Left renal cortex interstitium (tissue), 4 donors: ENCODE data around the gene DNAH17. TPM values are rescaled to one million over a fixed set of nuclear protein-coding genes. Genes with fewer than 3 reads are reported as not detected.

Source experiments
- DNase-seq, 4 donors: peaks; one replicate each; pipeline ENCODE4 v3.0.0-alpha.2; 2013; ENCODE audit warnings: low read depth in 4 of 4, low spot score in 2 of 4, missing footprints in 1 of 4
- polyA plus RNA-seq, 4 donors: library from polyadenylated mRNA; unstranded; fragments of 120-200 nt; gene quantifications; one replicate each; pipeline ENCODE4 v1.2.1, GENCODE V29; 2013; ENCODE audit not compliant: insufficient read length in 4 of 4

The DNAH17 gene
- polyA plus RNA-seq, 4 donors: 1.3 to 4.3 (median 2.8) TPM

DNA sequence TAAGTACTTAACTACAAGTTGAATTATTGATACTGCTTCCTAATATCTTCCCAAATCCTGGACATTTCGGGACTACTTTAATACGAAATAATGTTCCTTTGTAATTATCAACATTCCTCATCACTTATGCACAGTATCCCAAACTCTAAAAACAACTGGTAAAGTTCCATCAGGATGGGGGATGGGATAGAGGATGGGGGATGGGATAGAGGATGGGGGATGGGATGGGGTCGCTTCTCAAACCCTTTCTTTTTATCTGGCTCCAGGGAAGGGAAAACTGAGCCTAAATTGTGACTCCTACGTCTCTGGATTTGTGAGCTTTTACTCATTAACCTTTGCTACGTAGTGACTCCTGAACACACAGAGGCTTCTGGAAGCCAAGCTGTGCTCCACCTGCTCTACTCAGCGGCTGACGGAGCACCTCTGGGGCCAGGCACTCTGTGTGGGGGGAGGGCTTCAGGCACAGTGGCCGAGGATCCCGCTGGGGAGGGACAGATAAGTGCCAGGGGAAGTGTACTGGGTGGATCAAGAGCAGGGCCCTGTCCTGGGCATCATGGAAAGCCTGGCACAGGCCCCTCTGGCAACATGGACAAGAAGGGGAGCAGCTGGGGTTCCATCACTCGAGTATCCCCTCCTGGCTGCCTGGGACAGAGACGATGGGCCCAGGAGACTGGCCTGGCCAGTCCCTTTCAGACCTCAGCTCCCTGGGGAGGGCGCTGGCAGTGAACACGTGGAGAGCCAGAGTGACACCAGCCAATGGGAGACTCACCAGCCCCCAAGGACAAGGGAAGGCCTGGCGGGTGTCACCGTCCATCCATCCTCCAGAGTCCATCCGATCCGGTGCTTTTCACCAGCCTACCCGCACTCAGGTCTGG is 142.5 kb downstream of the DNAH17 start:
- no peak for DNase-seq

DNA sequence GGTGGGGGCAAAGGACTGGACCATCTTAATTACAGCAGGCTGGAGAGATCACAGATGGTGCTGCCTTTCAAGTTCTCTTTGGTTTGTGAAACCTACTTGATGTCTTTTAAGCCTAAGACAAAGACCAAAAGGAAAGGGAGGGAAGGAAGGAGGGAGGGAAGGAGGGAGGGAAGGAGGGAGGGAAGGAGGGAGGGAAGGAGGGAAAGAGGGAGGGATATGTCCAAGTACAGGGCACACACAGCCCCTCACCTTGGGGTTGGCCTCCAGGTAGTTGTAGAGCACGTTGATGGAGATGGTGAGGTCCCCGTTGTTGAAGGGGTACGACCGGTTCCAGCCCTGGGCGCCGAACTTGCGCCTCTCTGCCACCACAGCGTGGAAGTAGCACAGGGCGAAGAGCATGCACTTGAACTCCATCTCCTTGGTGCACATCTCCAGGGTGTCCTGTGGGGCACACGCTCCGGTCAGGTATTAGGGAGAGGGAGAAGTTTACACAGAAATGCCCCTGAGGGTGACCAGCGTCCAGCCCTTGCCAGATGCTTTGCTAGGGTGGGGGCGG is 143.3 kb downstream of the DNAH17 start:
- DNase-seq: no peak

DNA sequence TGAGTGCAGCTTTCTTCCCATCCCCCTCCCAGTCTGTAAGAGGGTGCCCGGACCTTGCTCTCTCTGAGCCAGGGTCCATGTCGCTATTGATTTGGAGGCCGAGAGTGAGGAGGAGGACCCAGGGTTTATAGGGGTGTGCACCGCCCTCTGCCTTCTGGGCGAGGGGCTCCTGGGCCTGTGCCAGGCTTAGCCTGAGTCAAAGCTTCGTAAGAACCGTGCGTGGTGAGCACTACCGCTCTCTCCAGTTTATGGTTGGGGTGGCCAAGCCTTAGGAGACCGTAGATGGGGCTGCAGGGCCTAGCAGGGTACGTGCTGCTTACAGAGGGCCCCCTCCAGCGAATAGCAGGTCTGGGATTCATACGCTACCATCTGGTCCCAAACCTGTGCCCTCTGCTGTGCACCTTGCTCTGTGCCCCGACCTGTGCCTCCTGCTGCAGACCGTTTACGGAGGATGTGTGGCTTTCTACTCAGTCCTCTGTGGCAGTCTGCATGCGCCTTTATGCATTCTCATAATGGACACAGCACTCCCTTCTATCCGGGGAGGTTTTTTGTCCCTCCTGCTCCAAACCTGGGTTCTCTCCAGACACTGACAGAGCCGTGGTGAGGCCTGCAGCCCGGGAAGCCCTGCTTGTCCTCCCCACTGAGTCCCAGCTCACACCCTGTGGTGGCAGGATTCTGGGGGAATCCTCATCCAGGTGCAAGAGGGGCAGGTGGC is 144.0 kb downstream of the DNAH17 start:
- DNase-seq: no peak

DNA sequence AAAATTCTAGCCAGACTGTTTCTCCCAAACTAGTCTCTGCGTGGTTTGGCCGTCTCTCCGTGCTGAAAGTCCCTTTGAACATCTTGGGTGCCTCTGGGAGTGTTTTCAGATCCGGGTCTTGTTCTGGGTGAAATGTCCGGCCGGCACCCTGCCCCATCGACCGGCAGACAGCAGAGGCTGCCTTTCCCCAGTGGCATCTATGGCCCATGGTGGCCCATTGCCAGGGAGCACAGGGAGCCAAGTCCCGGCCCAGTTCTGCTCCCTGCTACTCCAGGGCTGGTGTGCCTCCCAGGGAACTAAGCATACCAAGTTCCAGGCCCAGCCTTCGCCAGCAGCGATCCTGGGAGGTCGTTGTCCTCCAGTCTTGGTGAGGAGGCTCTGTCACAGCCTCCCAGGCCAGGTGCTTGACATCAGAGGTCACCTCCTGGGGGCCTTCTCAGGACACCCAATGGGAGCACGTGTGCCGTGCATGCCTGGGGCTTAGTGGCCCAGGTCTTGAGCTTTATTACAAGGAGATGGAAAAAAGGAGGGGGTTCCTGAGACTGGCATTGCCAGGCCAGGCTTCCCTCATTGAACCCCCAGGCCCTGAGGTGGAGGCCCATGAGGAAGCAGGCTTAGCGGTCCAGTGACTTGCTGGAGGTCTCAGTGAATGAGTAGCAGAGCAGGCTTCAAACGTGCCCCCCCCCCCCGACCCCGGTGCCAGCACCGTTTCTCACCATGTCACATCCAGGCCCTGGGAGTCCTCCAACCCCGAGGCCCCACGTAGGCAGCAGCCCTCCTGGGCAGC is 144.8 kb downstream of the DNAH17 start:
- no peak for DNase-seq

DNA sequence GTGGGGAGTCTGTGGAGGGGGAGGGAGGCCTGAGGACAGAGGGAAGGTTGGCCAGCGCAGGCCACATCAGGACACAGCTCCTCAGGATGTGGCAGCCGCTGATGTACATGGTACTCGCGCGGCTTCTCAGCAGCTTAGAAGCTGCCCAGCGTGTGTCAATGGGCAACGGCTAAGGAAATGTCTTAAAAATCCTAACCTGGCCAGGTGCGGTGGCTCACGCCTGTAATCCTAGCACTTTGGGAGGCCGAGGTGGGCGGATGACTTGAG is 145.6 kb downstream of the DNAH17 start:
- DNase-seq: no peak

DNA sequence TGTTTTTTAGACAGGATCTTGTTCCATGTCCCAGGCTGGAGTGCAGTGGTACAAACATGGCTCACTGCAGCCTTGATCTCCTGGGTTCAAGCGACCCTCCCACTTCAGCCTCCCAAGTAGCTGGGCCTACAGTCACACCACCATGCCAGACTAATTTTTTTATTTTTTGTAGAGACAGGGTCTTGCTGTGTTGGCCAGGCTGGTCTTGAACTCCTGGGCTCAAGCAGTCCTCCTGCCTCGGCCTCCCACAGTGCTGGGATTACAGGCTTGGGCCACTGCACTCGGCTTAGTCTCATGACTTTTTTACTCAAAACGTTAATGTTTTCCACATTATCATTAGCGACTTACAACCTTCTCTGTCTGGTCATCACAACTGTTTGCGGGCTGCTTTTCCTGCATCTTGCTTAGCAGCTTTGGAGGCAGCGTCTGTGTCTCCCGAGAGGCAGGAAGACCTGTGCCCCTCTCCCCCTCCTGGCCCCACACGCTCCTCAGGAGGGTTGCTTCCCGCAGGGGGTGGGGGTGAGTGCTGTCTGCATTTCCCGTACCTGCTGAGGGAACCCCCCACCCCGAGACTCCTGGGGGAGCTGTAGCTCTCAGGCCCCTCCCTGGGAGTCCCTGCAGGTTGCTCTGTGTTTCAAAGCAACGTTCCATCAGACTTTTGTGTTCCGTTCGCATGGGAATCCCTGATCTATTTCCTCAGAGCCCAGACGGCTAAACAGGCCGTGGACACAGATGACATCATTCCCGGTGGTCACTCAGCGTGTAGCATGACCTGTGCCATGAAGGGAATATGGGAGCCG is 146.1 kb downstream of the DNAH17 start:
- DNase-seq: no peak

DNA sequence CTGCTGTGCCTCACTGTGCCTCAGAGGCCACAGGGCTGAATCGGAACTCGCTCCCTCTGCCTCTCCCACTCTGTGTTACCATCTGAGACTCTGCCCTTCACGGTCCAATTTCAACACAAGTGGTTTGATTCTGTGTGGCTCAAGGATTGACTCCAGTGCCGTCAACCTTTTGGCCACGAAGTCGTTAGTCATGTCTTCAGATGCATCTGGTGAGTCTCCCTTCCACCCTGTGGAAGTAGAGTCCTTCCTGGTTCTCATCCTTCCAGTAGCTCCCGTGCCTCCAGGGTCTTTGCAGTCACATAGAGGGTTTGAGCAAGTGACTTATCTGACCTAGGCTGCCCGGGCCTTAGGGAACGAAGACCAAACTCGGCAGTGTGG is 147.6 kb downstream of the DNAH17 start:
- DNase-seq: no peak

DNA sequence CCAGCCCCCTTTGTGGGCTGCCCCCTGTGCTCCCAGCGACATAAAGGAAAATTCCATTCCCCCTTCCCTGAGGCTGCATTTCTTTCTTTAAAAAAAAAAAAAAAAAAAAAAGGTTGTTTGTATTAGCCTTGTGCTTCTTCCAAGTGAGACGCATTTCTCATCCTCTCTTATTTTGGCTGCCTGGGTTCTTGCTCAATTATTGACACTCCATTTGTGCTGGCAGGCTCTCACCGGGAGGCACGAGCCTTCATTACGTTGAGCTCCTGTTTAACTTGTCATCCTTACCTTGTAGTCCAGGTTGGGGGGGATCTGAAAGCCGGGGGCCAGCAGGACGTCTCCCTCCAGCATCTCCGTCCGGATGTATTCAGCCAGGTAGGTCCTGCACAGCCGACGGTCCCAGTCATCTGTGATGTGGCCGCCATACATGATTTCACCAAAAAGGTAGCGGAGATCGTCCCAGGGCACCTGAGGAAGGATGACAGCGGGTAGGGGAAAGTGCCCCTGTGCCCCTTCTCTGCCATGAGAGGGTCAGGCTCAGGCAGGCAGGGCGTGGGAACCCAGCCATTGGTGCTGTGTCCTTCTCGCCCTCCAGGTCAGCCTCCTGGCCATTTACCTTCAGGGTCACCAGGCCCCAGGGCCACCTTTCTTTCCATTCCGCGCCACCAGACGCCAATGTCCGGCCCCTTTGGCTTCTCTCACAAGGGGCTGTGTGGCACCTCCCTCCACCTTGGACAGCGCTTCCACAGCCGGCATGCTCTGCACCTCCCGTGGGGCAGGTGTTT is 148.2 kb downstream of the DNAH17 start:
- no peak for DNase-seq

DNA sequence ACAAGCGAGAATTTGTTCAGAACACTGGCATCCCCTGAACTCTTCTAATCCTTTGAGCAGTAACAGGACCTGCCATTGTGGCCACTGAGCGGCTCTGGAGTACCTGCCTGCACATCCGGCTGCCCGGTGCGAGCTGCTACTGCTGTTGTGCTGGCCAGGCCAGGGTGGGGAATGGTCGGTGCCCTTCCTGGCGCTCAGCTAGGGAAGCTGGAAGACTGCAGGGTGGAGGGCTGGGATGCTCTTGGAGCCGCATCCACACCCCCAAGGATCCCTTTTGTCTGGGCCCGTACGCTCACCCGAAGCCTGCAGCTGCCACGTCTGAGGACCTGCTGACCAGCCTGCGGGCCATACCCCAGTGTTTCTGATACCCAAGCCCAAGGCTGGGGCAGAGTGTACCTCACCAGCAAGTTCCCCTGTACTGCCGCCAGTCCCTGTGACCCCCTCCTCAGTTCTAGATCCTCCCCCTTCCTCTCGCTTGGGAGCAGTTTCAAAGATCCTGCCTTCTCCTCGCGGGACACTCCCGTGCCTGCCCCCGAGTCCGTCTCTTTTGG is 149.1 kb downstream of the DNAH17 start:
- DNase-seq: no peak

DNA sequence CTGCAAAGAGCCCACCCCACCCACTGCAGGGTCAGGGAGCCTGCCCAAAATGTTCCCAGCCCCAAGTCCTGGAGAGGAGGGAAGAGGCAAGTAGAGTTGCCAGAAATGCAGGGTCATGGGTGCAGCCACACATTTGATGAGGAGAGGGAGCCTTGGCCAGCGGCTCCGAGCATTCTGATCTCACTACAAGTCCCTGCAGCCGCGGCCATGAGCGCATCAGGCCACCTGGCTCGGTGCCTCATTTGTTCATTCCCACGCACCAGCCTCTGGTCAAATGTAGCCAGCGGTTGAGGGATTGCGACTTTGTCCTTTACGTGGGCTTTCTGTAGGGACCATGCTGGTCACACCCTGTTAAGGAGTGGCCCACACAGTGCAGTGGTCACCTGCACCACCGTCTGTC is 150.1 kb downstream of the DNAH17 start:
- no peak for DNase-seq

DNA sequence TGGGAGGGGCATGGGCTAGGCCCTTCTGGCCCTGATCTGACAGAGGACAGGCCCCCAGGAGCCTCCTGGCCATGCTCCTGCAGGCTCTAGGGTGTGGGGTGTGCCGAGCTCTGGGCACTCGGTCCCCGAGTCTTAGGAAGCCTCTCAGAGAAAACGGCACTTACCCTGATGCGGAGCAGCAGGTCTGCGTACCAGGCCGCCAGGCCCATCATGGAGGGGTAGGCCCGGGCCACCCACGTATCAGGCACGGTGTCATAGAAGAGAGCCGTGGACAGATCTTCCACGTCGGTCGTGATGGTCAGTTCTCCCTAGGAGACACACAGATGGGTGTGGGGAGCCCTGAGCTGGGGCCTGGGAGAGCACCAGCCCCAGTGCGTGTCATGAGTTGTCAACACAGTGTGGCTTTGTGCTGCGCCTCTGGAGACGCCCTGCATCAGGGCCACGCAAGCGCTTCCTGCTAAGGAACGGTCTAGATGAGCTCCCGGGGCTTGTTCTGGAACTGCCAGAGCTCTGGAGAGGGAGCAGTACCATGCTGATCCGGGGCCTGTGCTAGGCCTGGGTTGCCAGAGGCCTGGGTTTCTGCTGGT is 150.8 kb downstream of the DNAH17 start:
- no peak for DNase-seq

DNA sequence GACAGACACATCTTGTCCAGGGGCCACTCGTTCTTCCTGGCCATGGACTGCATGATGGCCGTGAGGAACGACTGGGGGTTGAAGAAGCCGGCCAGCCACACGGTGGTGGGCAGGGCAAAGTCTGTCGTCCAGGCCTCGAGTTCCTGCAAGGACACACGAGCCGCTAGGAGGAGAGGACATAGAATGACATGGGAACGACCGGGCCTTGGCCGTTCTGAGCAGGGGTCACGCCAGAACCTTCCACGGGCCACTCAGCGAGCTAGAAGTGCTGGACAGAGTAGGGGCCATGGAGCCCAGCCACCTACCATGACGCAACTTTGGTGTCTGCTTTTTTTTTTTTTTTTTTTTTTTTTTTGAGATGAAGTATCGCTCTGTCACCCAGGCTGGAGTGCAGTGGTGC is 151.8 kb downstream of the DNAH17 start:
- no peak for DNase-seq

DNA sequence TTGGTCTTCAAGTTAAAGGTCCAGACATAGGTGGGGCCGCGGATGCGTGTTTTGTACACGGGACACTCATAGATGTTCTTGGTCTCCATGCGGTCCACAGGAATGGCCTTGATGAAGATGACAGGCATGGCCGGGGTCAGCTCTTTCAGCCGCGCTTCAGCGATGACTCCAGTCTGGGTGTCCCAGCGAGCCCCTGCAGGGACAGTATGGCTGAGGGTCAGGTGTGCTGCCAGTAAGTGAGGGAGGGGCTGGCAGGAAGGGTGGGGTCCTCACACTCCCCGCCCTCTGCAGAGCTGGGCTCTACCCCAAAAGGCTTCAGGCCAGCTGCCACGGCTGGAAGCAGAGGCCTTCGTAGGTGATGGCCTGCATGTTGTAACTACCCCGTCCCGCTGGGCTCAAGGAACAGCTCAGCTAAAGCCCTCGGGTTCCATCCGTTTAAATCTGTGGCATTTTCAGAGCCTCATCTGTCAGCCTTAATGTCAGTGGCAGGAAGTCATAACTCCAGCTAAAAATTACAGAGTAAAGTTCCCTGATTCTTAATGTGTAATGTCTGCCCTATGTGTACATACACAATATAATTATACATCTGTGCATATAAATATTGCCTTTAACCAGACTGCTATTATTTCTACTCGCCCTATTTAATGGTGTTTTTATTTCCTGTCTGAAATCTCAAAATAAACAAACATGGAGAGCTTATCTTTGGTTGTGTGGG is 153.1 kb downstream of the DNAH17 start:
- DNase-seq: no peak

DNA sequence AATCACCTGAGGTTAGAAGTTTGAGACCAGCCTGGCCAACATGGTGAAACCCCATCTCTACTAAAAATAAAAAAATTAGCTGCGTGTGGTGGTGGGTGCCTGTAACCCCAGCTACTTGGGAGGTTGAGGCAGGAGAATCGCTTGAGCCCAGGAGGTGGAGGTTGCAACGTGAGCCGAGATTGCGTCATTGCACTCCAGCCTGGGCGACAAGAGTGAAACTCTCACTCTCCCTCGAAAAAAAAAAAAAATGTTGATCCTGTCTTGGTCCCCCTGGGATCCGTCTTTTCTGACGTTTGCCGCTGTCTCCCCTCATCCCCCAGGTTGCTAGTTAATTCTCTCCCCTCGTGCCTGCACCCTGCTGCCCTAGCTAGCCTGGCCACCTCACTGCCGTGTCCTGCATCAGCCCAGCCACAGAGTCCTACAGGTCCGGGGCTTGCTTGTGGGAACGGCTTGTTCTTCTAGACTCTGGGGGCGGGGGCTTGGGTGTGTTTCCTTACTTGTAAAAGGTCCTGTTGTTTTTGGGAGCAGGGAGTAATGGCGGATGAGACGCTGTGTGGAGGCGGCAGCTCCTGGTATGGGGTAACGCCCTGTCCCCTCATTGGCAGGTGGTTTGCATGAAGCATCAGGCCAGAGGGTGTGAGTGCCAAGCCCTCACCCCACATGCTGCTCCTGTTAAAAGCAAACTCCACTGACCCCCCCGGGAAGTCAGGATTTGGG is 154.2 kb downstream of the DNAH17 start:
- DNase-seq: no peak

DNA sequence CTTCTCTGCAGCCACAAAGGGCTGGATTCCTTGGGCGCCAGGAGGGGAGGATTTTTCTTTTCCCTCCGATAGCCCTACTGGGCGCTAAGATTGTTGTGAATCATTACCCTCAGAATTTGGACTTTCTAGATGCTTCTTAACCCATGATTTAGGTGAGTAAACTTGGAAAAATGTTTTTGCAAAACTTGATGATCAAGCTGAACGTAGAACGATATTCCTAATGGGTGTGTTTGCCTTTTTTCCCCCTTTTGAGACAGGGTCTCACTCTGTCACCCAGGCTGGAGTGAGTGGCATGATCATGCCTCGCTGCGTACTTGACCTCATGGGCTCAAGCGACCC is 155.0 kb downstream of the DNAH17 start:
- no peak for DNase-seq

DNA sequence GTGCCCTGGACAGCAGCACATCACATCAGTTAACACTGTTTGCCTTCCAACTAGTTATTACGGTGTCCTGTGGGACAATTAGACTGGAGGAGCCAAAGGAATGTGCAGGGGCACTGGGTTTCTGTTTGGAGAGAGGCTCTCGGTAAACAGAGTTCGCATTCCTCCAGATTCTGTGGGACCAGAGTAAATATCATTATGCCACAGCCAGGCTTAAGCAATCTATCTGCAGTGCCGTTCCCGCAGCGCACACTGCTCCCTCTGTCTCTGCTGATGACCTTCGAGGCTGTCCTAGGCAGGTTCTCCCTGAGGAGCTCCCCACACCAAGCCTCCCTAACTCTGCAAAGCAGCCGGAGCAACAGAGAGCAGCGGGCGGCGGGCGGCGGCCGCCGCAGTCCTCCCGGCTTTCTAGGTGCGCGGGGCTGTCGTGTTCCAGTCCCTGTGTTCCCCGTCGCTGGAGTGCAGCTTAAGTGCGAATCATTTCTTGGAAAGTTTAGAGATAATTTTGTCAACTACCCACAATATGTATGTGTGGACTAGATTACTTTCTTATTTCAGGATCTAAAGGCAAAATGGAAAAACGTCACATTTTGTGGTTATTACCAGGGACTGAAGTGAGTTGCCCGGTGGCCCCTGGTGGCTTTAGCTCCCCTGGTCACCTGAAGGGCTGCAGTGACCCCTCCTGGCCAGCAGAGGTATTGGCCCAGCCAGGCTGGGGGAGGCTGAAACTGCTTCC is 155.5 kb downstream of the DNAH17 start:
- DNase-seq: no peak

DNA sequence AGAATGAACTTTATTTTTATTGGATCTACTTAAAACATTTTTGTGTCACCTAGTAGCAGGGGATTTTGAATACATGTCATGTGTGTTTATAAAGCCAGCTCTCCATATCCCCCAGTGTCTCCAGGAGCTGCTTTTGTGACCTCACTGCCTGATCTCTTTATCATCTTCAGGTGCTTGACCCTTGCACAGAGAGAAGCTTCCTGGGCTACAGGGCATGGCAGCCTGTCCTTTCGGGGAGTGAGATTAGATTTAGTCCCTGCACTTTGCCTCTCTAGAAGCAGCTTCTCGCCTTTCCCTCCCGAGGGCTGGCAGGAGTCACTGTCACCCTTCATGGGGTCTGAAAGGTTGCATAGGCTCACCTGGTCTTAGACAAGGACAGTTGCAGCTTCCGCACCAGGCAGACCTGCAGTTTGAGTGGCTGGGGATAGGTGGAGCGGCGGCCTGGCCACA is 156.1 kb downstream of the DNAH17 start:
- no peak for DNase-seq
